ENCODE results near the gene EXOC3. TPM values are rescaled to one million over a fixed set of nuclear protein-coding genes. Genes with fewer than 3 reads are reported as not detected.

The EXOC3 gene
- total RNA-seq, 1 experiment from 2014 or later, result 19.4 TPM

GRCh38 chr5:491119-491855 lies 48.3 kb downstream of the EXOC3 start:
- Histone ChIP-seq H3K4me3 (no peak overlapping the region), H3K27me3 (no peaks in the 10 kb centered on the region), H3K9me3 (no peaks in the 10 kb centered on the region), H3K36me3 (no peaks in the 10 kb centered on the region)
- DNase-seq, result no peak

DNA sequence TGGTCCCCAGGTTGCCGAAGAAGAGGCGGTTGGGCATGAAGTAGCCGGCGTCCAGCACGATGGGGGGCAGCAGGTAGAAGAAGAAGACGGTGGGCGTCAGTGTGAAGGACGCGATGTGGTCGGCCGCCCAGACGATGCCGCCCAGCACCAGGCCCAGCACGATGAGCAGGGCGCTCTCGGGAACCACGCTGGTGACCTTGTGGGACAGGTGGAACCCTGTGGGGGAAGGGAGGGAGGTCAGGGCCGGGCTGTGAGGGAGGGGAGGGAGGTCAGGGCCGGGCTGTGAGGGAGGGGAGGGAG lies 48.8 kb downstream of the EXOC3 start:
- H3K4me3 ChIP-seq, result no peak overlapping the region
- H3K9me3 ChIP-seq, result no peaks in the 10 kb centered on the region
- H3K36me3 ChIP-seq, result no peaks in the 10 kb centered on the region
- H3K27me3 ChIP-seq, result no peaks in the 10 kb centered on the region
- DNase-seq, result no peak

- no peaks in the 10 kb centered on the region for H3K9me3 ChIP-seq
- H3K27me3 ChIP-seq, result no peaks in the 10 kb centered on the region
- no peak overlapping the region for H3K4me3 ChIP-seq
- DNase-seq, result no peak
- H3K36me3 ChIP-seq, result no peaks in the 10 kb centered on the region
These were observed 49.4 kb downstream of the EXOC3 start for GRCh38 chr5:492314-492893.

- Histone ChIP-seq H3K9me3 (no peaks in the 10 kb centered on the region), H3K27me3 (no peaks in the 10 kb centered on the region), H3K36me3 (no peaks in the 10 kb centered on the region), H3K4me3 (no peak overlapping the region)
- DNase-seq, result no peak
These were observed 50.2 kb downstream of the EXOC3 start for GRCh38 chr5:493119-493701.

DNA sequence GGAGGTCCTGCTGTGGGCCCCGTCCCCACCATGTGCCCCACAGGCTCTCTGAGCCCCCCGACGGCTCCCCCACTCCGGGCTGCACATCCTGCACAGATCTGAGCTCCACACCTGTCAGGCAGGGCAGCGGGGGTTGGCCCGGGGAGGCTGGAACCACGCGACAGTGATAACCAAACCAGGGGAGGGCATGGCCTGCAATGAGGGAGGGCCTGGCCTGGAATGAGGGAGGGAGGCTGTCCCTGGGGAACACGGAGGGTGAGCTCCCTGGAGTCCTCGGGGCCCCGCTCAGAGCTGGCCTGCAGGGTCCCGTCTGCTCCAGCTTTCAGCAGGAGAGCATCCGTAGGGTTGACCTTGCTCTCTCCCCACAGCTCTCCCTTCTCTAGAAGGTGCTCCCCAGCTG lies 50.8 kb downstream of the EXOC3 start:
- no peak overlapping the region for H3K4me3 ChIP-seq
- no peaks in the 10 kb centered on the region for H3K27me3 ChIP-seq
- DNase-seq, result no peak

DNA sequence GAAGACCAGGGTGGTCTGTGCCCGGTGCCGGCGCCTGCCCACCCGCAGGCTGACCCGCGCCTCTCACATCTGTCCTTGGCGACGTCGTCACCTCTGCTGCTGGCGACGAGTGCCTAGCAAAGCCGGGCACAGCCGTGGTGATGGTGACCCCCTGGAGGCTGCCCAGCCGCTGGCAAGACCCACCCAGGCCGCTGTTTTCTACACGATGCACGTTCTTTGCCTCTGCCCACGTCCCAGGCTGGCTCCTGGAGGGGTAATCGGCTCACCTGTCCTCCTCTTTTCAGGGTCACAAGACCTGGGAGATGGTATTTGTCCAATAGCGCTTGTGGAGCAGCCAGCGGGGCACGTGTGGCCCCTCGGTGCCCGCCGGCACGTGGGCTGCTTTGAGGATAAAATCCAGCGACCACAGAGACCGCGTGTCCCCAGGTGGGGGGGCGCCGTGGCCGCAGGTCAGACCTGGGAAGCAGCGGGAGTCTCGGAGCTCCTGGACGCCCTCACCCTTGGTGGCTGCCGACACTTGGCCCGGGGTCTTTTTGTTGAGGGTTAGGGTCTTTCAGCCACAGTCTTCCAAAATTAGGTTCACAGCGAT lies 51.8 kb downstream of the EXOC3 start:
- Histone ChIP-seq H3K27me3 (no peaks in the 10 kb centered on the region), H3K4me3 (no peak overlapping the region), H3K9me3 (no peaks in the 10 kb centered on the region), H3K36me3 (no peaks in the 10 kb centered on the region)
- no peak for DNase-seq

More for the DNA sequence above, 50.8 kb downstream of the EXOC3 start:
- H3K9me3 ChIP-seq, result no peaks in the 10 kb centered on the region
- H3K36me3 ChIP-seq, result no peaks in the 10 kb centered on the region

DNA sequence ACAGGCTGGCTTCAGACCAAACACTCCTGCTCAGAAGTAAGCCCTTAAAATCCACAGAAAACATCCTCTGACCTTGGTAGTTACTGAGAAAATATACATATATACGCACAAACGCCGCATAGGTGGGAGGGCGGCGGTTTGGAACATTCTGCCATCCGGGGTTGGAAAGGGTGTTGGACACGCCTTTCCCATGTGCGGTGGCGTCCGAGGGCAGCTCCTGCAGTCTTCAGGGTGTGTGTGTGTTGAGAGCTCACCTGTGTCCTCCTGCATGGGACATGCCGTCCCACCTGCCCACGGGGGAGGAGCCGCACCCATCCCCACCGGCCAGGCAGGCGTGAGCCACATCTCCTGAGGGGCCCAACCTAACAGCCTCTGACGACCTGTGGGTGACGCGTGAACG lies 53.1 kb downstream of the EXOC3 start:
- no peak overlapping the region for H3K4me3 ChIP-seq
- no peaks in the 10 kb centered on the region for H3K27me3 ChIP-seq
- no peaks in the 10 kb centered on the region for H3K36me3 ChIP-seq
- no peak for DNase-seq
- no peaks in the 10 kb centered on the region for H3K9me3 ChIP-seq

GRCh38 chr5:497090-497700 lies 54.2 kb downstream of the EXOC3 start:
- H3K9me3 ChIP-seq, result no peaks in the 10 kb centered on the region
- H3K27me3 ChIP-seq, result no peaks in the 10 kb centered on the region
- H3K4me3 ChIP-seq, result no peak overlapping the region
- H3K36me3 ChIP-seq, result no peaks in the 10 kb centered on the region
- no peak for DNase-seq

DNA sequence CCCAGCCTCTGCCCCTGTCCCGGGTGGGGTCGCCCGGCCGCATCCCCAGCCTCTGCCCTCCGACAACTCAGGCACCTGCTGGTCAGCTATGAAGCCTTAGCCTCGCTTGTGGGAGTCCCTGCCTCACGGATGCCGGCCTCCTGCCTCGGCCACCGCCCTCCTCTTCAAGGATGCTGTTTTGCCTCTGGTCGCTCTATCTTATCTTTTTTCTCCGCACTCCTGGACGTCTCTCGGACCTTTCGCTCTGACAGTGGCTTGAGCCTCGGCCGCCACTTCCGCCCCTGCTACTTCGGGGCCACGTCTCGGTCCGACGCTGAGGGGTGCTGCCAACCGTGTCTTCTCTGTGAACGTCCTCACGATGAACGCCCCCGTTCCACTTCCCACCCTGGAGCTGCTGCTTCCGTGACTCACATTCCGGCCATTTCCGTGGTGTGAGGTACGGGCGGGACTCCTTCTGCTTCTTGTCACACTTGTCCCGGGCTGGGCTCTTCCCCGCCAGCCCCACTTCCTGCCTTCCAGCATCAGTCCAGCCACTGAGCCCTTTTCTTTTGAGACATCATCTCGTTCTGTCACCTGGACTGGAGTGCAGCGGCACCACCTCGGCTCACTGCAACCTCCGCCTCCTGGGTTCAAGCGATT lies 55.0 kb downstream of the EXOC3 start:
- no peaks in the 10 kb centered on the region for H3K27me3 ChIP-seq
- H3K4me3 ChIP-seq, result no peak overlapping the region
- DNase-seq, result no peak
- H3K36me3 ChIP-seq, result no peaks in the 10 kb centered on the region
- no peaks in the 10 kb centered on the region for H3K9me3 ChIP-seq

- Histone ChIP-seq H3K4me3 (no peak overlapping the region), H3K36me3 (no peaks in the 10 kb centered on the region), H3K27me3 (no peaks in the 10 kb centered on the region), H3K9me3 (no peaks in the 10 kb centered on the region)
- no peak for DNase-seq
These were observed 56.5 kb downstream of the EXOC3 start for GRCh38 chr5:499233-500209.

- Histone ChIP-seq H3K27me3 (no peaks in the 10 kb centered on the region), H3K36me3 (no peaks in the 10 kb centered on the region), H3K4me3 (no peak overlapping the region), H3K9me3 (no peaks in the 10 kb centered on the region)
- DNase-seq, result no peak
These were observed 57.5 kb downstream of the EXOC3 start for GRCh38 chr5:500491-500890.

- peaks cover 2% of the 10 kb centered on the region; the same call in 1 of the 2 replicates for H3K27me3 ChIP-seq
These were observed 58.3 kb downstream of the EXOC3 start for GRCh38 chr5:501105-501830.

GRCh38 chr5:501831-502184 lies 58.8 kb downstream of the EXOC3 start:
- DNase-seq, result no peak
- peaks cover 2% of the 10 kb centered on the region; the same call in 1 of the 2 replicates for H3K27me3 ChIP-seq
- H3K4me3 ChIP-seq, result no peak overlapping the region
- H3K9me3 ChIP-seq, result no peaks in the 10 kb centered on the region
- no peaks in the 10 kb centered on the region for H3K36me3 ChIP-seq

More at GRCh38 chr5:501105-501830, 58.3 kb downstream of the EXOC3 start:
- Histone ChIP-seq H3K9me3 (no peaks in the 10 kb centered on the region), H3K4me3 (no peak overlapping the region), H3K36me3 (no peaks in the 10 kb centered on the region)
- no peak for DNase-seq

DNA sequence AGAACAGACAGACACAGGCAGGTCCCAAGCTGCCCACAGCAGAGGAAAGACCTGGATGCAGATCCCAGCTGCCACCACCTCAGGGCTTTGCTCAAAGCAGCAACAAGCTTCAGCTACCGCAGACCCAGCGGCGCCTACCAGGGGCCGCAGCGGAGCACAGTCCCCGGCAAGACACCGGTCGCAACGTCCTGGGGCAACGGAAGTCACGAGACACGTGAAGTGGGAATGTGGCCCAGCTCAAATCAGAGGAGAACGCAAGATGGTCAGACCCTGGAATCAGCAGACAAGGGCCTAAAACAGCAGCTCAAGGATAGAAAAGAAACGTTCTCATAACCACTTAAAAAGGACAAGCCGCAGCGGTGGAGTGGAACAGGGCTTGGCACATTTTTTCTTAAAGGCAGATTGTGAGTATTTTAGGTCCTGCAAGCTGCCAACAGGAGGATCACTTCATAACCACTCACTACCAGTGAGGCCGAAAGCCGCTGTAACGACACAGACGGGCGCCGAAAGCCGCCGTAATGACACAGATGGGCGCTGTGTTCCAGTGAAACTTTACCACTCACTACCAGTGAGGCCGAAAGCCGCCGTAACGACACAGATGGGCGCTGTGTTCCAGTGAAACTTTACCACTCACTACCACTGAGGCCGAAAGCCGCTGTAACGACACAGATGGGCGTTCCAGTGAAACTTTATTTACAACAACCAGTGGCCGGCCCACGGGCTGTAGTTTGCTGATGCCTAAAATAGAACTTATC lies 59.5 kb downstream of the EXOC3 start:
- Histone ChIP-seq H3K4me3 (no peak overlapping the region), H3K36me3 (no peaks in the 10 kb centered on the region), H3K27me3 (peaks cover 2% of the 10 kb centered on the region; the same call in 1 of the 2 replicates), H3K9me3 (no peaks in the 10 kb centered on the region)
- DNase-seq, result no peak

Measured in MG63 (cell line).